Measurements from ENCODE around the gene KBTBD6. TPM values are rescaled to one million over a fixed set of nuclear protein-coding genes. Genes with fewer than 3 reads are reported as not detected.
"Not testable (repeated sequence)": the region's sequence is repeated elsewhere in the genome, so short reads cannot be mapped to it uniquely, and the experiment has no call there.

KBTBD6 gene
- total RNA-seq, 1 donor from 2014 or later: 11.3 TPM

GRCh38 chr13:41107104-41107571, 25.5 kb downstream of the KBTBD6 start:
- H3K36me3 Mint-ChIP-seq: no peaks in the 10 kb centered on the region
- no peak overlapping the region for H3K27ac Mint-ChIP-seq
- no peaks in the 10 kb centered on the region for H3K4me1 Mint-ChIP-seq
- H3K27me3 Mint-ChIP-seq (ENCODE audit: low read depth): no peaks in the 10 kb centered on the region
- no peak for TF ChIP-seq CTCF (IDR thresholded peaks at IDR 0.05; ENCODE audit: unreplicated experiment)
- no peak for DNase-seq (ENCODE audit: low spot score in 2 of 2, unreplicated experiment in 2 of 2)
- no peak overlapping the region for H3K4me3 Mint-ChIP-seq
- H3K9me3 Mint-ChIP-seq: no peaks in the 10 kb centered on the region

- H3K27me3 Mint-ChIP-seq (ENCODE audit: low read depth): no peaks in the 10 kb centered on the region
- H3K4me1 Mint-ChIP-seq: no peaks in the 10 kb centered on the region
- DNase-seq (ENCODE audit: low spot score in 2 of 2, unreplicated experiment in 2 of 2): no peak
- no peaks in the 10 kb centered on the region for H3K36me3 Mint-ChIP-seq
- TF ChIP-seq CTCF (IDR thresholded peaks at IDR 0.05; ENCODE audit: unreplicated experiment): no peak
- H3K9me3 Mint-ChIP-seq: peaks cover 4% of the 10 kb centered on the region
- H3K4me3 Mint-ChIP-seq: no peak overlapping the region
- H3K27ac Mint-ChIP-seq: no peak overlapping the region
Observed at GRCh38 chr13:41099986-41100385, 32.6 kb downstream of the KBTBD6 start.

- no peak for DNase-seq (ENCODE audit: low spot score in 2 of 2, unreplicated experiment in 2 of 2)
- H3K9me3 Mint-ChIP-seq: peaks cover 4% of the 10 kb centered on the region
- H3K27ac Mint-ChIP-seq: no peak overlapping the region
- TF ChIP-seq CTCF (IDR thresholded peaks at IDR 0.05; ENCODE audit: unreplicated experiment): no peak
- H3K36me3 Mint-ChIP-seq: no peaks in the 10 kb centered on the region
- no peaks in the 10 kb centered on the region for H3K4me1 Mint-ChIP-seq
- no peak overlapping the region for H3K4me3 Mint-ChIP-seq
- no peaks in the 10 kb centered on the region for H3K27me3 Mint-ChIP-seq (ENCODE audit: low read depth)
Observed at GRCh38 chr13:41098761-41099160, 33.8 kb downstream of the KBTBD6 start.

- not testable (repeated sequence) for H3K27me3 Mint-ChIP-seq (ENCODE audit: low read depth); H3K27ac Mint-ChIP-seq; H3K9me3 Mint-ChIP-seq; H3K36me3 Mint-ChIP-seq; H3K4me1 Mint-ChIP-seq; H3K4me3 Mint-ChIP-seq; DNase-seq (ENCODE audit: low spot score in 2 of 2, unreplicated experiment in 2 of 2)
Observed at GRCh38 chr13:41095681-41096080, 36.9 kb downstream of the KBTBD6 start.

GRCh38 chr13:41085961-41086585, 46.5 kb downstream of the KBTBD6 start:
- peaks cover 11% of the 10 kb centered on the region for H3K36me3 Mint-ChIP-seq
- no peak overlapping the region for H3K27ac Mint-ChIP-seq
- H3K4me1 Mint-ChIP-seq: no peaks in the 10 kb centered on the region
- TF ChIP-seq CTCF (IDR thresholded peaks at IDR 0.05; ENCODE audit: unreplicated experiment): no peak
- H3K4me3 Mint-ChIP-seq: no peak overlapping the region
- no peak for DNase-seq (ENCODE audit: low spot score in 2 of 2, unreplicated experiment in 2 of 2)
- H3K9me3 Mint-ChIP-seq: no peaks in the 10 kb centered on the region
- H3K27me3 Mint-ChIP-seq (ENCODE audit: low read depth): no peaks in the 10 kb centered on the region

DNA sequence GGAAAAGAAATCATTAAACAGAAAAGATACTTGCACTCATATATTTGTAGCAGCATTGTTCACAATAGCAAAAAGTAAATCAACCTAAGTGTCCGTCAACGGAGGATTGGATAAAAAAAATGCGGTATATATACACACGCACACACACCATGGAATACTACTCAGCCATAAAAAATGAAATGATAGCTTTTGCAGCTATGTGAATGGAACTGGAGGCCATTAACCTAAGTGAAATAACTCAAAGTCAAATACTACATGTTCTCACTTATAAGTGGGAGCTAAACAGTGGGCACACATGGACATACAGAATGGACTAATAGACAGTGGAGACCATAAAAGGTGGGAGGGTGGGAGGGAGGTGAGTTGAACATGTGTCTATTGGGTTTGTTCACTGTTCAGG, 52.9 kb downstream of the KBTBD6 start:
- no peak for TF ChIP-seq CTCF (IDR thresholded peaks at IDR 0.05; ENCODE audit: unreplicated experiment)
- peaks cover 56% of the 10 kb centered on the region for H3K36me3 Mint-ChIP-seq
- H3K27ac Mint-ChIP-seq: no peak overlapping the region
- no peak for DNase-seq (ENCODE audit: low spot score in 2 of 2, unreplicated experiment in 2 of 2)
- no peak overlapping the region for H3K4me3 Mint-ChIP-seq
- H3K4me1 Mint-ChIP-seq: no peaks in the 10 kb centered on the region
- no peaks in the 10 kb centered on the region for H3K27me3 Mint-ChIP-seq (ENCODE audit: low read depth)
- H3K9me3 Mint-ChIP-seq: peaks cover 18% of the 10 kb centered on the region

Small RNAs within 50 kb of the gene (microRNA-seq; reads per million reads assigned to microRNA genes)
- not detected for gene MIR3168

Other genes starting within 250 kb of the KBTBD6 start
- gene ELF1, start 113.5 kb downstream of the KBTBD6 start, total RNA-seq: 76.9 to 78.0 TPM (median 77.4 TPM) in 3 replicates
- gene WBP4, start 71.3 kb downstream of the KBTBD6 start, total RNA-seq: 9.2 to 9.5 TPM (median 9.4 TPM) in 3 replicates
- 10.7 to 11.7 TPM (median 11.1 TPM) in 3 replicates for gene KBTBD7, start 61.8 kb upstream of the KBTBD6 start, total RNA-seq
- gene MTRF1, start 130.8 kb upstream of the KBTBD6 start, total RNA-seq: 15.5 to 17.2 TPM (median 16.6 TPM) in 3 replicates
- 36.2 to 40.0 TPM (median 37.6 TPM) in 3 replicates for gene NAA16, start 178.5 kb upstream of the KBTBD6 start, total RNA-seq

All from mesothelial cell of epicardium (in vitro differentiated cells).